ENCODE results near the gene SIN3B.

DNA sequence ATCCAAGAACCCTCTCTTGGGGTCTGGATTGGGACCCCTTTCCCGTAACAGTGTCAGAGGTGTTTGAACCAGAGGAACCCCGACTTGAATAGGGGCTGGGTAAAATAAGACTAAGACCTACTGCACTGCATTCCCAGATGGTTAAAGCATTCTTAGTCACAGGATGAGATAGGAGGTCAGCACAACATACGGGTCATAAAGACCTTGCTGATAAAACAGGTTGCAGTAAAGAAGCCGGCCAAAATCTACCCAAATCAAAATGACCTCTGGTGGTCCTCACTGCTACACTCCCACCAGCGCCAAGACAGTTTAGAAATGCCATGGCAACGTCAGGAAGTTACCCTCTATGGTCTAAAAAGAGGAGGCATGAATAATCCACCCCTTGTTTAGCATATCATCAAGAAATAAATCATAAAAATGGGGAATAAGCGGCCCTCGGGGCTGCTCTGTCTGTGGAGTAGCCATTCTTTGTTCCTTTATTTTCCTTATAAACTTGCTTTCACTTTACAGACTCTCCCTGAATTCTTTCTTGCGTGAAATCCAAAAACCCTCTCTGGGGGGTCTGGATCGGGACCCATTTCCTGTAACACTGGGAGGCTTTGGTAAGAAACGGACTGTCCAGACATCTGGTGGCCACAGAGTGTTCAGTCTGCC is 4.4 kb upstream of the SIN3B start:
- TF ChIP-seq, protein P1, sequence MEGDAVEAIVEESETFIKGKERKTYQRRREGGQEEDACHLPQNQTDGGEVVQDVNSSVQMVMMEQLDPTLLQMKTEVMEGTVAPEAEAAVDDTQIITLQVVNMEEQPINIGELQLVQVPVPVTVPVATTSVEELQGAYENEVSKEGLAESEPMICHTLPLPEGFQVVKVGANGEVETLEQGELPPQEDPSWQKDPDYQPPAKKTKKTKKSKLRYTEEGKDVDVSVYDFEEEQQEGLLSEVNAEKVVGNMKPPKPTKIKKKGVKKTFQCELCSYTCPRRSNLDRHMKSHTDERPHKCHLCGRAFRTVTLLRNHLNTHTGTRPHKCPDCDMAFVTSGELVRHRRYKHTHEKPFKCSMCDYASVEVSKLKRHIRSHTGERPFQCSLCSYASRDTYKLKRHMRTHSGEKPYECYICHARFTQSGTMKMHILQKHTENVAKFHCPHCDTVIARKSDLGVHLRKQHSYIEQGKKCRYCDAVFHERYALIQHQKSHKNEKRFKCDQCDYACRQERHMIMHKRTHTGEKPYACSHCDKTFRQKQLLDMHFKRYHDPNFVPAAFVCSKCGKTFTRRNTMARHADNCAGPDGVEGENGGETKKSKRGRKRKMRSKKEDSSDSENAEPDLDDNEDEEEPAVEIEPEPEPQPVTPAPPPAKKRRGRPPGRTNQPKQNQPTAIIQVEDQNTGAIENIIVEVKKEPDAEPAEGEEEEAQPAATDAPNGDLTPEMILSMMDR (IDR thresholded peaks at IDR 0.05; ENCODE audit: insufficient read depth, low read length, poor library complexity, severe bottlenecking): no peak
- TF ChIP-seq EZH2phosphoT487 (conservative IDR thresholded peaks at IDR 0.05; ENCODE audit: low read length): no peak

All from SU-DHL-6 (cell line).